PC-3 (cell line): Measurements from ENCODE around the gene ADORA1. TPM values are rescaled to one million over a fixed set of nuclear protein-coding genes. Genes with fewer than 3 reads are reported as not detected.

Experiments used
- ATAC-seq: fragments of 200-7000 bp; cut with Tn5 transposase; 2 replicates; pipeline ENCODE4 v1.9.1; 2020; ENCODE audit warnings: mild to moderate bottlenecking, moderate library complexity
- BruUV-seq: library from RNA; stranded (reverse); fragments of 400-500 nt; replicated peaks from 2 replicates; lab custom pipeline; 2021; lab: Mats Ljungman, UMichigan
- CTCF ChIA-PET: fragments of 300-600 bp; sonication (Branson Sonifier 250); formaldehyde crosslinking; loops from one replicate; lab custom pipeline; 2022; ENCODE audit warnings: antibody characterized with exemption; lab: Charles Lee
- POLR2A ChIA-PET: fragments of 300-600 bp; sonication (Branson Sonifier 250); formaldehyde crosslinking; loops from one replicate; lab custom pipeline; 2022; ENCODE audit warnings: antibody characterized with exemption; ENCODE audit not compliant: unreplicated experiment; lab: Charles Lee
- DNase-seq: peaks from one replicate; pipeline ENCODE4 v3.0.0-alpha.2; 2015
- H2AFZ ChIP-seq: fragments of 300-600 bp; sonication (generic); 2 replicates; pipeline ENCODE4 v1.6.0; 2016; ENCODE audit warnings: antibody characterized with exemption, low read length
- H3F3A ChIP-seq: fragments of 300-600 bp; sonication (generic); one replicate; pipeline ENCODE4 v1.6.0; 2017; ENCODE audit warnings: antibody characterized with exemption, low read length, control low read depth, mild to moderate bottlenecking; ENCODE audit not compliant: unreplicated experiment
- H3K27ac ChIP-seq: fragments of 300-600 bp; sonication (generic); 2 replicates; pipeline ENCODE4 v1.5.1; 2016; ENCODE audit warnings: mild to moderate bottlenecking, low read length
- H3K27me3 ChIP-seq: fragments of 300-600 bp; sonication (generic); 2 replicates; pipeline ENCODE4 v1.6.1; 2016; ENCODE audit warnings: low read length, mixed read lengths
- H3K36me3 ChIP-seq: fragments of 300-600 bp; sonication (generic); 2 replicates; pipeline ENCODE4 v1.6.1; 2016; ENCODE audit warnings: low read depth, mixed run types, low read length, mixed read lengths
- H3K4me1 ChIP-seq: fragments of 300-600 bp; sonication (generic); 2 replicates; pipeline ENCODE4 v1.5.1; 2016; ENCODE audit warnings: low read length; ENCODE audit not compliant: insufficient read depth
- H3K4me2 ChIP-seq: fragments of 300-600 bp; sonication (generic); 2 replicates; pipeline ENCODE4 v1.6.0; 2016; ENCODE audit warnings: low read length
- H3K4me3 ChIP-seq: fragments of 300-600 bp; sonication (generic); 2 replicates; pipeline ENCODE4 v1.5.1; 2016; ENCODE audit warnings: mild to moderate bottlenecking, low read length, mixed read lengths
- H3K79me2 ChIP-seq: fragments of 300-600 bp; sonication (generic); 2 replicates; pipeline ENCODE4 v1.6.1; 2017; ENCODE audit warnings: low read length, mixed read lengths
- H3K9ac ChIP-seq: fragments of 300-600 bp; sonication (generic); 2 replicates; pipeline ENCODE4 v1.6.0; 2016; ENCODE audit warnings: mild to moderate bottlenecking, low read length
- H3K9me2 ChIP-seq: fragments of 300-600 bp; sonication (generic); replicated peaks from 2 replicates; pipeline ENCODE4 v1.6.1; 2016; ENCODE audit warnings: mixed run types, low read length, mixed read lengths
- H3K9me3 ChIP-seq: fragments of 300-600 bp; sonication (generic); 2 replicates; pipeline ENCODE4 v1.6.1; 2016; ENCODE audit warnings: low read length, mixed read lengths
- H4K20me1 ChIP-seq: fragments of 300-600 bp; sonication (generic); 2 replicates; pipeline ENCODE4 v1.6.1; 2016; ENCODE audit warnings: low read length, mixed read lengths
- CTCF ChIP-seq: fragments of 300-600 bp; sonication (generic); conservative IDR thresholded peaks from 2 replicates; pipeline ENCODE4 v1.5.1; 2017; ENCODE audit warnings: antibody characterized with exemption, low read depth, mild to moderate bottlenecking, low read length
- EZH2 ChIP-seq: fragments of 300-600 bp; sonication (generic); IDR thresholded peaks from one replicate; pipeline ENCODE4 v1.6.1; 2017; ENCODE audit warnings: antibody characterized with exemption, mild to moderate bottlenecking, low read length; ENCODE audit not compliant: unreplicated experiment
- EZH2phosphoT487 ChIP-seq: fragments of 300-600 bp; sonication (generic); IDR thresholded peaks from 2 replicates; pipeline ENCODE4 v1.6.1; 2018; ENCODE audit warnings: mild to moderate bottlenecking, antibody characterized with exemption, low read length, borderline replicate concordance
- intact Hi-C: fragments of 100-400 bp; cut with micrococcal nuclease; formaldehyde crosslinking; loops from 2 replicates; pipeline ENCODE4 v1.9.0; 2023
- total RNA-seq: library from RNA; depleted of rRNA; stranded (reverse); fragments of >200 nt; gene quantifications from 2 replicates; pipeline ENCODE4 v1.2.3, GENCODE V29; 2014

Gene ADORA1
- total RNA-seq, 1 experiment from 2014 or later, result 1.4 TPM

GRCh38 chr1:203145321-203146041 is 18.0 kb downstream of the ADORA1 start:
- Histone ChIP-seq H3K9me2 (no peaks in the 10 kb centered on the region), H3F3A (no peaks in the 10 kb centered on the region), H3K9ac (no peak overlapping the region), H3K9me3 (no peaks in the 10 kb centered on the region), H3K27ac (no peak overlapping the region), H3K36me3 (no peaks in the 10 kb centered on the region), H3K79me2 (no peaks in the 10 kb centered on the region), H3K27me3 (0 out of 2 replicates have a peak, but pooled peaks cover under 1% of the 10 kb centered on the region), H3K4me1 (no peaks in the 10 kb centered on the region), H3K4me3 (no peak overlapping the region), H3K4me2 (no peak overlapping the region), H4K20me1 (no peaks in the 10 kb centered on the region), H2AFZ (no peak overlapping the region)
- ATAC-seq, result no peak
- intact Hi-C loops, result no loop called here
- TF ChIP-seq CTCF (no peak), EZH2phosphoT487 (no peak), EZH2 (no peak)
- CTCF ChIA-PET, result interaction anchor here (0.7 kb wide), 1 partner anchor 1916 kb away, joined by 4 read pairs; no protein-coding TSS in a partner anchor
- POLR2A ChIA-PET, result no interaction called here
- DNase-seq, result no peak
- no TSS peak for BruUV-seq

GRCh38 chr1:203146042-203146369 is 18.5 kb downstream of the ADORA1 start:
- TF ChIP-seq EZH2phosphoT487 (no peak), EZH2 (no peak), CTCF (no peak)
- Histone ChIP-seq H3K27ac (no peak overlapping the region), H3K27me3 (no peaks in the 10 kb centered on the region), H3K79me2 (no peaks in the 10 kb centered on the region), H3K36me3 (no peaks in the 10 kb centered on the region), H3F3A (no peaks in the 10 kb centered on the region), H4K20me1 (no peaks in the 10 kb centered on the region), H3K9me2 (no peaks in the 10 kb centered on the region), H2AFZ (no peak overlapping the region), H3K9ac (no peak overlapping the region), H3K4me1 (no peaks in the 10 kb centered on the region), H3K4me3 (no peak overlapping the region), H3K4me2 (no peak overlapping the region), H3K9me3 (no peaks in the 10 kb centered on the region)
- intact Hi-C loops, result no loop called here
- POLR2A ChIA-PET, result no interaction called here
- DNase-seq, result no peak
- CTCF ChIA-PET, result interaction anchor here (0.7 kb wide), 1 partner anchor 1916 kb away, joined by 4 read pairs; no protein-coding TSS in a partner anchor
- BruUV-seq, result no TSS peak
- ATAC-seq, result no peak

GRCh38 chr1:203146537-203146936 is 19.0 kb downstream of the ADORA1 start:
- ATAC-seq (no peak), DNase-seq (no peak)
- Histone ChIP-seq H3K9ac (no peak overlapping the region), H3F3A (no peaks in the 10 kb centered on the region), H3K4me1 (no peaks in the 10 kb centered on the region), H3K4me2 (no peak overlapping the region), H3K27me3 (no peaks in the 10 kb centered on the region), H3K9me3 (no peaks in the 10 kb centered on the region), H3K4me3 (no peak overlapping the region), H3K36me3 (no peaks in the 10 kb centered on the region), H3K27ac (no peak overlapping the region), H3K9me2 (no peaks in the 10 kb centered on the region), H4K20me1 (no peaks in the 10 kb centered on the region), H3K79me2 (no peaks in the 10 kb centered on the region), H2AFZ (no peak overlapping the region)
- POLR2A ChIA-PET, result no interaction called here
- CTCF ChIA-PET, result no interaction called here
- TF ChIP-seq CTCF, result no peak
- TF ChIP-seq EZH2, result no peak
- intact Hi-C loops, result no loop called here
- BruUV-seq, result no TSS peak
